ENCODE results near the gene CADM2.

CADM2 gene

GRCh38 chr3:85574006-85574705 lies 615.4 kb downstream of the CADM2 start:
- TF ChIP-seq CTCF (conservative IDR thresholded peaks at IDR 0.05) = no peak
- TF ChIP-seq ZFX (IDR thresholded peaks at IDR 0.05) = no peak
- H3K27ac ChIP-seq = no peak overlapping the region

GRCh38 chr3:85576091-85576690 lies 617.4 kb downstream of the CADM2 start:
- H3K27ac ChIP-seq = no peak overlapping the region
- TF ChIP-seq ZFX (IDR thresholded peaks at IDR 0.05) (no peak), CTCF (conservative IDR thresholded peaks at IDR 0.05) (peak; percentile 84)

GRCh38 chr3:85576697-85577200 lies 618.0 kb downstream of the CADM2 start:
- TF ChIP-seq ZFX (IDR thresholded peaks at IDR 0.05) (no peak), CTCF (conservative IDR thresholded peaks at IDR 0.05) (no peak)
- H3K27ac ChIP-seq = no peak overlapping the region

- TF ChIP-seq CTCF (conservative IDR thresholded peaks at IDR 0.05) = no peak
- no peak for TF ChIP-seq ZFX (IDR thresholded peaks at IDR 0.05)
These were observed 626.1 kb downstream of the CADM2 start for GRCh38 chr3:85584779-85585356.

GRCh38 chr3:85586018-85586417 lies 627.2 kb downstream of the CADM2 start:
- no peak overlapping the region for H3K27ac ChIP-seq
- TF ChIP-seq ZFX (IDR thresholded peaks at IDR 0.05) = no peak
- TF ChIP-seq CTCF (conservative IDR thresholded peaks at IDR 0.05) = no peak

More at GRCh38 chr3:85584779-85585356, 626.1 kb downstream of the CADM2 start:
- no peak overlapping the region for H3K27ac ChIP-seq

GRCh38 chr3:85589145-85589544 lies 630.4 kb downstream of the CADM2 start:
- TF ChIP-seq ZFX (IDR thresholded peaks at IDR 0.05) (no peak), CTCF (conservative IDR thresholded peaks at IDR 0.05) (no peak)
- H3K27ac ChIP-seq = no peak overlapping the region

- no peak for TF ChIP-seq CTCF (conservative IDR thresholded peaks at IDR 0.05)
- TF ChIP-seq ZFX (IDR thresholded peaks at IDR 0.05) = no peak
- H3K27ac ChIP-seq = no peak overlapping the region
These were observed 632.7 kb downstream of the CADM2 start for GRCh38 chr3:85591451-85591850.
